Measurements from ENCODE around the gene KDM1A.
A peak's percentile ranks its signal among the peaks of the same experiment; 100 is the strongest.
"Not testable (repeated sequence)": the region's sequence is repeated elsewhere in the genome, so short reads cannot be mapped to it uniquely, and the experiment has no call there.

The KDM1A gene

GRCh38 chr1:22980471-22980790 is 38.8 kb upstream of the KDM1A start:
- TF ChIP-seq RBAK (tag by site-specific recombination; IDR thresholded peaks at IDR 0.05) (0 out of 2 replicates have a peak, but pooled peaks have one; percentile 2), ZNF341 (tag by site-specific recombination; IDR thresholded peaks at IDR 0.05; ENCODE audit: low read depth) (0 out of 2 replicates have a peak, but pooled peaks have one; percentile 1), ZNF394 (tag by site-specific recombination; IDR thresholded peaks at IDR 0.05; ENCODE audit: borderline replicate concordance) (peak; percentile 39; the same call in 1 of the 2 replicates)
- H3K4me3 ChIP-seq (ENCODE audit: low read depth, low read length); H3K4me1 ChIP-seq (ENCODE audit: control insufficient read depth, insufficient read depth, low read length); POLR2A ChIA-PET; H3K9me3 ChIP-seq (ENCODE audit: control insufficient read depth, insufficient read depth, low read depth, low read length); H3K36me3 ChIP-seq (ENCODE audit: control insufficient read depth in 2 of 2, insufficient read depth in 1 of 2, low read length in 2 of 2); H3K27ac ChIP-seq (ENCODE audit: extremely low read depth, low read depth, low read length): not testable (repeated sequence)
- CTCF ChIA-PET: interaction anchor here (0.6 to 4.4 kb wide), 3 partner anchors 120 to 848 kb away, joined by 3 to 61 read pairs (median 4); no protein-coding TSS in a partner anchor

DNA sequence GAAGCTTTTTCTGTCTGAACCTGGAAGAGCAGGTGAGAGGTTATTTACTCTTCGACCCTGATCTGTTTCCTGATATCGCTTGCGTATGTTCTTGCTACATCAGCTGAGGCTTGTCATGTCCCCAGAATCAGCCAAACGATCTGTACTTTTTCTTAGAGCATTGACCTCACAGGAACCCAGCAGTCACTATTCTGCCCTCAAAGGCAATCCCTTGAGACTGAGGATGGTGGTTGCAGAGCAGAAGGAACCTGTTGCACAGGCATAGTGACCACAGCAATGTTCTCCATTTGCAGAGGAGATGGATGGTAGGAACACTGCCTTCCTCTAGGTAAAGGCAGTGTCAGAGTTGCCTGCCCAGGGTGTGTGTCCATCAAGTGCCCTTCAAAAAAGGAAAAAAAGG is 35.3 kb upstream of the KDM1A start:
- ChIA-PET CTCF (interaction anchor here (2.9 kb wide), 1 partner anchor 200 kb away, joined by 9 read pairs; no protein-coding TSS in a partner anchor), POLR2A (no interaction called here)
- Histone ChIP-seq H3K27ac (ENCODE audit: extremely low read depth, low read depth, low read length) (no peak overlapping the region), H3K36me3 (ENCODE audit: control insufficient read depth in 2 of 2, insufficient read depth in 1 of 2, low read length in 2 of 2) (no peaks in the 10 kb centered on the region), H3K9me3 (ENCODE audit: control insufficient read depth, insufficient read depth, low read depth, low read length) (no peaks in the 10 kb centered on the region), H3K4me3 (ENCODE audit: low read depth, low read length) (no peak overlapping the region), H3K4me1 (ENCODE audit: control insufficient read depth, insufficient read depth, low read length) (no peaks in the 10 kb centered on the region)
- TF ChIP-seq SCRT1 (tag by site-specific recombination; IDR thresholded peaks at IDR 0.05; ENCODE audit: borderline replicate concordance) (peak; percentile 52), SCRT2 (tag by site-specific recombination; IDR thresholded peaks at IDR 0.05) (peak; percentile 84), ZNF341 (tag by site-specific recombination; IDR thresholded peaks at IDR 0.05; ENCODE audit: low read depth) (no peak), ZNF548 (tag by site-specific recombination; IDR thresholded peaks at IDR 0.05) (no peak), ZNF449 (tag by site-specific recombination; IDR thresholded peaks at IDR 0.05) (no peak), ZNF2 (tag by site-specific recombination; IDR thresholded peaks at IDR 0.05) (no peak), EGR2 (tag by site-specific recombination; IDR thresholded peaks at IDR 0.05; ENCODE audit: low read depth) (no peak), ZNF274 (IDR thresholded peaks at IDR 0.05; ENCODE audit: low read length) (no peak), ZNF274 (tag by site-specific recombination; IDR thresholded peaks at IDR 0.05; ENCODE audit: borderline replicate concordance) (no peak), PATZ1 (tag by site-specific recombination; IDR thresholded peaks at IDR 0.05) (no peak), ZNF621 (tag by site-specific recombination; IDR thresholded peaks at IDR 0.05) (no peak), ZNF664 (tag by site-specific recombination; IDR thresholded peaks at IDR 0.05) (no peak)

GRCh38 chr1:22992384-22992783 is 26.9 kb upstream of the KDM1A start:
- CTCF ChIA-PET: not testable (repeated sequence)

GRCh38 chr1:22993220-22993795 is 26.0 kb upstream of the KDM1A start:
- H3K9me3 ChIP-seq (ENCODE audit: control insufficient read depth, insufficient read depth, low read depth, low read length); H3K36me3 ChIP-seq (ENCODE audit: control insufficient read depth in 2 of 2, insufficient read depth in 1 of 2, low read length in 2 of 2); H3K4me3 ChIP-seq (ENCODE audit: low read depth, low read length); POLR2A ChIA-PET; H3K4me1 ChIP-seq (ENCODE audit: control insufficient read depth, insufficient read depth, low read length); H3K27ac ChIP-seq (ENCODE audit: extremely low read depth, low read depth, low read length): not testable (repeated sequence)
- CTCF ChIA-PET: interaction anchor here (1.0 kb wide), 1 partner anchor 191 kb away, joined by 3 read pairs; no protein-coding TSS in a partner anchor
- TF ChIP-seq, protein P1, sequence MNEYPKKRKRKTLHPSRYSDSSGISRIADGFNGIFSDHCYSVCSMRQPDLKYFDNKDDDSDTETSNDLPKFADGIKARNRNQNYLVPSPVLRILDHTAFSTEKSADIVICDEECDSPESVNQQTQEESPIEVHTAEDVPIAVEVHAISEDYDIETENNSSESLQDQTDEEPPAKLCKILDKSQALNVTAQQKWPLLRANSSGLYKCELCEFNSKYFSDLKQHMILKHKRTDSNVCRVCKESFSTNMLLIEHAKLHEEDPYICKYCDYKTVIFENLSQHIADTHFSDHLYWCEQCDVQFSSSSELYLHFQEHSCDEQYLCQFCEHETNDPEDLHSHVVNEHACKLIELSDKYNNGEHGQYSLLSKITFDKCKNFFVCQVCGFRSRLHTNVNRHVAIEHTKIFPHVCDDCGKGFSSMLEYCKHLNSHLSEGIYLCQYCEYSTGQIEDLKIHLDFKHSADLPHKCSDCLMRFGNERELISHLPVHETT (tag by site-specific recombination; IDR thresholded peaks at IDR 0.05): peak; percentile 58; the same call in 1 of the 2 replicates
- TF ChIP-seq TRIM28 (IDR thresholded peaks at IDR 0.05; ENCODE audit: borderline replicate concordance, low read length) (peak; percentile 88), ZNF184 (tag by site-specific recombination; IDR thresholded peaks at IDR 0.05) (0 out of 2 replicates have a peak, but pooled peaks have one; percentile 17), ZNF626 (tag by site-specific recombination; IDR thresholded peaks at IDR 0.05) (0 out of 2 replicates have a peak, but pooled peaks have one; percentile 23), ZNF610 (tag by site-specific recombination; IDR thresholded peaks at IDR 0.05; ENCODE audit: borderline replicate concordance) (peak; percentile 57; the same call in 1 of the 2 replicates)
- TF ChIP-seq, protein P2, sequence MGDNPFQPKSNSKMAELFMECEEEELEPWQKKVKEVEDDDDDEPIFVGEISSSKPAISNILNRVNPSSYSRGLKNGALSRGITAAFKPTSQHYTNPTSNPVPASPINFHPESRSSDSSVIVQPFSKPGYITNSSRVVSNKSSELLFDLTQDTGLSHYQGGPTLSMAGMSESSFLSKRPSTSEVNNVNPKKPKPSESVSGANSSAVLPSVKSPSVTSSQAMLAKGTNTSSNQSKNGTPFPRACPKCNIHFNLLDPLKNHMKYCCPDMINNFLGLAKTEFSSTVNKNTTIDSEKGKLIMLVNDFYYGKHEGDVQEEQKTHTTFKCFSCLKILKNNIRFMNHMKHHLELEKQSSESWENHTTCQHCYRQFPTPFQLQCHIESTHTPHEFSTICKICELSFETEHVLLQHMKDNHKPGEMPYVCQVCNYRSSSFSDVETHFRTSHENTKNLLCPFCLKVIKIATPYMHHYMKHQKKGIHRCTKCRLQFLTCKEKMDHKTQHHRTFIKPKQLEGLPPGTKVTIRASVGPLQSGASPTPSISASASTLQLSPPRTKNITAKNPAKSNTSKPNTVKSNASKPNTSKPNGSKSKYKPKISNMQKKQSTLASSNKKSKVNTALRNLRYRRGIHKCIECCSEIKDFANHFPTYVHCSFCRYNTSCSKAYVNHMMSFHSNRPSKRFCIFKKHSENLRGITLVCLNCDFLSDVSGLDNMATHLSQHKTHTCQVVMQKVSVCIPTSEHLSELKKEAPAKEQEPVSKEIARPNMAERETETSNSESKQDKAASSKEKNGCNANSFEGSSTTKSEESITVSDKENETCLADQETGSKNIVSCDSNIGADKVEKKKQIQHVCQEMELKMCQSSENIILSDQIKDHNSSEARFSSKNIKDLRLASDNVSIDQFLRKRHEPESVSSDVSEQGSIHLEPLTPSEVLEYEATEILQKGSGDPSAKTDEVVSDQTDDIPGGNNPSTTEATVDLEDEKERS (tag by site-specific recombination; IDR thresholded peaks at IDR 0.05): peak; percentile 95

More at GRCh38 chr1:22992384-22992783, 26.9 kb upstream of the KDM1A start:
- H3K9me3 ChIP-seq (ENCODE audit: control insufficient read depth, insufficient read depth, low read depth, low read length); H3K36me3 ChIP-seq (ENCODE audit: control insufficient read depth in 2 of 2, insufficient read depth in 1 of 2, low read length in 2 of 2); H3K4me1 ChIP-seq (ENCODE audit: control insufficient read depth, insufficient read depth, low read length); POLR2A ChIA-PET; H3K27ac ChIP-seq (ENCODE audit: extremely low read depth, low read depth, low read length); H3K4me3 ChIP-seq (ENCODE audit: low read depth, low read length): not testable (repeated sequence)

Data from HEK293 (cell line).